DMS 273 treated with DMSO at 0.1 percent for 48 hours (cell line): ENCODE measurements around the gene MEIOSIN.
A peak's percentile ranks its signal among the peaks of the same experiment; 100 is the strongest.
"Not testable (repeated sequence)": the region's sequence is repeated elsewhere in the genome, so short reads cannot be mapped to it uniquely, and the experiment has no call there.

Source experiments
- DNase-seq: peaks from one replicate; lab custom pipeline; 2025; lab: John Stamatoyannopoulos, UW

Gene MEIOSIN, protein sequence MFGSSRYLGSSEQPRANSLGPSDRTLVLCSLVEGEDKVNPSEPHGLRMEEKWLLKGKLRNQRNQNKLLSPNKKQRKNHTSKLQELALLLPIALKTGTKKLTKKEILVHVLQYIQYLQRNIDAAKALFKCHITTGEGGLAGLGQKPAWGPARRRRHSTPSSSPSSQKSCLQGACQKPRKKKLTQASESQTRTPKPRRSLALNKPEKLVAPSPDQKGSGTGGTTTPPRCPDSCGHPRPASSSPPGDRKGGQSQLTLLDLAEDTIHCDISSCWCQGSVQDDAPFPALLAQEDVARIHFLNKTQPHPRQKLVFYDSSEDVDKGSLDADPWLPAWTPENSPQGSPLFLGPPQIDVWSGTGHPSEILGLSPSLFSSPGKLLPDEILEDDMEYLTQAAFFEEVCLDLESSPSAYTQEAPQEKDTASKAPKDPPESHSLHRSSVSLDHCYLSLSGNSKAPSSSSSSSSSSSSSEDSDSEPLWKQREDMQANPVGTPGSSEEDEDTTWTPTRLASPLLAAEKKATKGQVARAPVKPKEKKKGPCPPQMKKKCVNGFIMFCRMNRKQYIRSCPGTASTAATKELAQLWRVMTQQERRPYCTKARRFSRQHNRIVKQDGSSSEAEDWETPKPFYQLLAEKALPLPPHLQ

DNA sequence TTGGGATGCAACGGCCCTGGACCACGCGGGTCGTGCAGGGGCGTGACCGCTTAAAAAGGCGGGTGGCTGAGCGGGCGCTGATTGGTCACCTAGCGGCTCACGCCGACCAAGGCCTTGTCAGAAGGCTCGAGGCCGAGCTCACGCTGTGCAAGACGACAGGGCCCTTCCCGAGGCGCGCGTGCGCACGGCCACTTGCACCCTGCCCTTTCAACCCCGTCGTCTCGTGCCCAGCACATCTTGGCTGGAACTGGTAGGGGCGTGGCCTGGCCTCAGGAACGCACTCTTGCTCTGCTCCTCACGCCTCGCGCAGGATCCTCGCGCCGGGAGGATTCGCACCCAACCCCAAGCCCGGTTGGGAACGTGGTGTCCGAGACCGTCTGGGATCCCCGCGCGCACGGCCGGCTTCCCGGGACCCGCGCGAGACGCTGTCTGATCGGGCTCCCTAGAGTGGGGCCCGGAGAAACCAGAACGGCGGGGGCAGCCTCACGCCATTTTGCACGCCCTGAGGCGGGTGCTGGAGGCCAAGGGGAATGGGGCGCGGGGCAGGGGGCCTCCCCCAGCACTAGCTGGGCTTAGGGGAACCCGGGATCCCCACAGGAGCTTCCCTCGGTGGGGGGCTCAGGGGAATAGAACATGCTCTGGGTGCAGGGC is at the start of gene MEIOSIN:
Gene MEIOSIN, plus strand, starts transcription at position 280 of the 651 bp plus-strand sequence. CDS start 1,938 bp downstream, outside the sequence.
- DNase-seq: no peak

DNA sequence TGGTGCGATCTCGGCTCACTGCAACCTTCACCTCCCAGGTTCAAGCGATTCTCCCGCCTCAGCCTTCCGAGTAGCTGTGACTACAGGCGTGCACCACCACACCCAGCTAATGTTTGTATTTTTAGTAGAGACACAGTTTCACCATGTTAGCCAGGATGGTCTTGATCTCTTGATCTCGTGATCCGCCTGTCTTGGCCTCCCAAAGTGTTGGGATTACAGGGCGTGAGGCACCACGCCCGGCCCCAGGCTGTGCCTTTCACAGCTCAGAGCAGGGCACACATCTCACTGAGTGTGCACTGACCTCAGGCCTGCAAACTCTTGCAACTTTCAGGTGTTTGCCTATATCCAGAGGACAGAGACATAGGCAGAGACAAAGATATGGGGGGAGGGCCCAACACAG is 48.2 kb upstream of the MEIOSIN start:
- not testable (repeated sequence) for DNase-seq

DNA sequence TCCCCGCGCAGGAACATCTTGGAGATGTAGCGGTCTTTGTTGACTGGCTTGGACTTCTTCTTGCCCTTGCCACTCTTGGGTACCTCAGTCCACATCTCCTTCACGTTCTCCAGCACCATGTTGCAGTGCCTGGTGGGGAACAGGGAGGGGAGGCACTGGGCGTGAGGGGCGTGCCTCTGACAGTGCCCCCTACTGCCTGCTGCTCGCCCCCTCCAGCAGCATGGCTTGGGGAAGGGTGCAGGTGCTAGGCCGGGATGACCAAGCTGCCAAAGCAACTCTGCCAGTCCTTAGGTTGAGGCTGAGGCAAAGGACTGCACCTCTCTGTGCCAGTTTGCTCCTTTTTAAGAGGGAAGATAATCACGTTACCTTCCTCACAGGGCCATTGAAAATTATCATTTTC is 45.6 kb upstream of the MEIOSIN start:
- no peak for DNase-seq

DNA sequence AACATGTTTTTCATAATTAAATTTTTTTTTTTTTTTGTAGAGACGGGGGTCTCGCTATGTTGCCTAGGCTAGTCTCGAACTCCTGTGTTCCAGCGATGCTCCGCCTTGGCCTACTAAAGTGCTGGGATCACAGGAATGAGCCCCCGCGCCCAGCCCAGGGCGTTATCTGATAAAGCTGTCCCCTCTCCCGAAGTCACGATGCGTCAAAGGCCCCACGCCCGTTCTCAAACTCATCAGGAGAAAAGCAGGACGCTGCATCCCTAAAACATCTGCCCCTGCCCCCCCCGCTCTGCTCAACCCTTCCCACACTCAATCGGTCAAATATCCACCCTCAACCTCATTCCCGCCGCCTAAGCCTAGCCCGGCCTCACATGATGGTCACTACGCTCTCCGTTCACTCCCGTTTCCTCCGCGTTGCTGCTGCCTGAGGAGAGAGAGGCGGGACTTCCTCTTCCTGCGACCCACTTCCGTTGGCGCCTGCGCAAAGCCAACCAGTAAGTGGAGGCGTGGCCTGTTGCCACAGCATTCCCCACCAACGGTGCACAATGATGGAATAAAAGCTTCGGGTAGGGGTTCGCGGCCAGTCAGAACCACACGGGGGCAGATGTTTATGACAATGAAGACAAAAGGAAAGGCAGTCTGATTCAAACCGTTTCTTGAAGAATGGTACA is 41.6 kb upstream of the MEIOSIN start, which contains the start of gene SNRPD2:
Gene SNRPD2, minus strand, starts transcription at position 438 of the 671 bp plus-strand sequence. Its CDS starts 65 bp downstream, at position 373.
- peak; percentile 90 for DNase-seq

DNA sequence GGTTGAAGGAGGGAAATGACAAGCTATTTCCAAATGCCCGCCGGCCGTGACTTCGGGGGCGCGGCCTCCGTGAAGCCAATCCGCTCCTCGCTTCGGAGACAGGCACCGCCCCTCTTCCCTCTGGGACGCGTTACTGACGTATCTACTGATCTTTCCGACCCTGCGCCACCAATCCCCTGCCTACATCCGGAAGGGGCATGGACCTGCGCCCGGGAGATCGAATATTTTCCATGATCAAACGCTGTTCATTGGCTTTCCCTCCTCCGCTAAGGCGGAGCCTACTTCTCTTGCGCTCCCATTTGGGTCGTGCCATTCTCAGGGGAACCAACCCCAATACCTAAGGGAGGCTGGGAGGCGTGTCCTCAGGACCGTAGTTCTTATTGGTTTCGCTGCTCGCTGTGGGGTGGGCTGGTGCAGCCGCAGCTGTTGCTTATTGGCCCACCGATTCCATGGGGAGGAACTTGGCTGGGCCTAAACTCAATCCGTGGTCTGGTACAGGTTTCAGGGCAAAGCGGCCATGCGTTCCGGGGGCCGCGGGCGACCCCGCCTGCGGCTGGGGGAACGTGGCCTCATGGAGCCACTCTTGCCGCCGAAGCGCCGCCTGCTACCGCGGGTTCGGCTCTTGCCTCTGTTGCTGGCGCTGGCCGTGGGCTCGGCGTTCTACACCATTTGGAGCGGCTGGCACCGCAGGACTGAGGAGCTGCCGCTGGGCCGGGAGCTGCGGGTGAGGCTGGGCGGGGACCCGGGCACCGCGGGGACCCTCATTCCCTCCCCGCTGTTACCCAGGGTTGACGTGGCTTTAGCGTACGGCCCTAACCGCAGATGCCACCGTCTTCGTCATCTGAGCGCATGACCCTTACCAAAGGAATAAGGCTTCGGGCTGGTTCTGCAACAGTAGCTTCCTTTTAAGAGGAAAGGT is 40.8 kb upstream of the MEIOSIN start, which contains the start of gene QPCTL:
Gene QPCTL, plus strand, starts transcription at position 480 of the 919 bp plus-strand sequence. Its CDS starts 38 bp downstream, at position 518.
- DNase-seq: peak; percentile 99

DNA sequence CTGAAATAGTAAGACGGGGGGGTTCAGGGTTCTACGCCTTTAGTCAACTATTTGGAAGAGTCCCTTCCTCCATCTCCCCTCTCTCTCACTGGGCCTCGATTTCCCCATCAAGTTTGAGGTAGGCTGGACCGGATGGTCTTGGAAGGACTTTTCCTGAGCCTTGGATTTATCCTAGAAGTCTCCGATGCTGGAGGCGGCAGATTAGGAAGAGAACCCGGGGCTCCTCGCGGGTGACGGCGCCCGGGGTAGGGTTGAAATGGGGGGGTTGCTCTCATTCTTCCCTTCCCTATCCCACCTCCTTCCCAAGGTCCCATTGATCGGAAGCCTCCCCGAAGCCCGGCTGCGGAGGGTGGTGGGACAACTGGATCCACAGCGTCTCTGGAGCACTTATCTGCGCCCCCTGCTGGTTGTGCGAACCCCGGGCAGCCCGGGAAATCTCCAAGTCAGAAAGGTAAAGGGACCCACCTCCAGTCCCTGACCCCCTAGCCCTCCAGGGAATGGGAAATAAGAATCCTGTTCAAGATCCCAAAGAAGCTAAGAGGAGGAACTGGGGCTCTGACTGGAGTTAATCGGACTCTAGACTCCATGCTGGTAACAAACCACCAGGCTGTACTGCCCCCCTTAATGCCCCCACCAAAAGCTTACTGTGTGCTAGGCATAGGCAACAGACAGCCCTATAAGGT is 40.0 kb upstream of the MEIOSIN start:
- DNase-seq: peak; percentile 19

DNA sequence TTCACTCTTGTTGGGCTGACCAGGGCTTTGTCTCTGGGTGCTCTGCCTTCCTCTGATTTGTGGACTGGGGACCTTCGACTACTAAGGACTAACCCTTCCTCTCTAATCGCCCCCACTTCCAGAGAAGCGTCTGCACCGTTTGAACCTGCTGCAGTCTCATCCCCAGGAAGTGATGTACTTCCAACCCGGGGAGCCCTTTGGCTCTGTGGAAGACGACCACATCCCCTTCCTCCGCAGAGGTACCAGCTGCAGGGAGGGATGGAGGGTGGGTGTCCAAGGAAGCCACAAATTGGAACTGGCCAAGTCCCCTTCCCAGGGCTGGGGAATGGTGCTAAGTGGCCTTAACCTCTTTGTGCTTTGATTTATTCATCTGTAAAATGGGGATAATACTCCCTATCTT is 31.6 kb upstream of the MEIOSIN start:
- no peak for DNase-seq

DNA sequence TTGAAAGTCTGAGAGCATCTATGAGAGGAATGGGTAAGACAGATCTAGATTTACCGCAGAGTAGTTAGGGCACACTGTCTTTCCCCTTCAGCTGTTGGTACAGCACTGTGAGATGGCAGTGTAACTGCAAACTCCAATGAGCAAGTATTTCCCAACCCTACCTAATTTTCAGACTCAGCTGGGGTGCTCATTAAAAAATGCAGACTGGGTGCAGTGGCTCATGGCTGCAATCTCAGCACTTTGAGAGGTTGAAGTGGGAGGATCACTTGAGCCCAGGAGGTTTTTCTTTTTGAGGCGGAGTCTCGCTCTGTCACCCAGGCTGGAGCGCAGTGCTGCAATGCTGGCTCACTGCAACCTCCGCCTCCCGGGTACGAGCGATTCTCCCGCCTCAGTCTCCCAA is 28.1 kb upstream of the MEIOSIN start:
- no peak for DNase-seq

DNA sequence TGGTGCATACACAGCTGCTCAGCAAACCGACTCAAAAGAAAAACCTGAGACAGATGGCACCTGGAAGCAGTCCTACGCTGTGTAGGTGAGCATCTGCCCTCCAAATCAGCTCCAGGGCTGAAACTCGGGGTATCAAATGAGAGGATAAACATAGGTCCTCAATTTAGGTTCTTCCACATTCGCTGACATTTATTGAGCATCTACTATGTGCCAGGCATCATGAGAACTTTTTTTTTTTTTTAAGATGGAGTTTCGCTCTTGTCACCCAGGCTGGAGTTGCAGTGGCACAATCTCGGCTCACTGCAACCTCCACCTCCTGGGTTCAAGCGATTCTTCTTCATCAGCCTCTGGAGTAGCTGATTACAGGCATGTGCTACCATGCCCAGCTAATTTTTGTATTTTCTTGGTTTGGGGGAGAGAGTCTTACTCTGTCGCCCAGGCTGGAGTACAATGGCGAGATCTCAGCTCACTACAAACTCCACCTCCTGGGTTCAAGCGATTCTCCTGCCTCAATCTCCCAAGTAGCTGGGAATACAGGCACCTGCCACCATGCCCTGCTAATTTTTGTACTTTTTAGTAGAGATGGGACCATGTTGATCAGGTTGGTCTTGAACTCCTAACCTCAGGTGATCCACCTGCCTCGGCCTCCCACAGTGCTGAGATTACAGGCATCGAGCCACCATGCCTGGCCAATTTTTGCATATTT is 27.4 kb upstream of the MEIOSIN start:
- no peak for DNase-seq

DNA sequence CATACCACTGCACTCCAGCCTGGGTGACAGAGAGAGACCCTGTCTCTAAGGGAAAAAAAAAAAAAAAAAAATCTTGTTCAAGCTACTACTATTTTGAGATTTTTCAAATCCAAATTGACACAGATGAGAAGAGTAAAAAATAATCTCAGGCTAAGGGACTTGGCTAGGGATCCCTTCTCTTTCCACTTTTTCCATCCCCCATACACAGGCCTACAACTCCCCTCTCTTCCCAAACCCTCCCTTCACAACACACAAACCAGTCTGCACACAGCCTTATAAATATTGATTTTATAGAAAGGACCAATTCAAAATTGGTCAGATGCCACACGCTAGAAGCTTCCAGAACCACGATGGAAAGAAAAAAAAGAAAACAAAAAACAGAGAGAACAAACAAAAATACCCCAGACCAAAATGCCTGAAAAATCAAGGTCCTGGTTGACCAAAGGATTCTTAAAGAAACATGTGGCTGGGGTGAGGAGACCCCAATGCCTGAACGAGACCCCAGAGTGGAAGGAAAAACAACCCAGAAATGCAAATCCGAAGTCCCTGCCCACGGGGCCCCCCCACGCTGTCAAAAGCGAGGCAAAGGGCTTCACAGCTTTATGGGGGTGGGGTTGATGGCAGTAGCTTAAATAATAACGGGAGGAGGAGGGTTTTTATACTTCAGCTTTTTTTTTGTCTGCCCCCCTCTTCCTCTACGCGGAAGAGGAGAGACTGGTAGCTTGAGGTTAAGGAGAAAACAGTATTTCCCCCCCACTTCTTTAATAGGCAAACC is 22.7 kb upstream of the MEIOSIN start:
- DNase-seq: no peak

DNA sequence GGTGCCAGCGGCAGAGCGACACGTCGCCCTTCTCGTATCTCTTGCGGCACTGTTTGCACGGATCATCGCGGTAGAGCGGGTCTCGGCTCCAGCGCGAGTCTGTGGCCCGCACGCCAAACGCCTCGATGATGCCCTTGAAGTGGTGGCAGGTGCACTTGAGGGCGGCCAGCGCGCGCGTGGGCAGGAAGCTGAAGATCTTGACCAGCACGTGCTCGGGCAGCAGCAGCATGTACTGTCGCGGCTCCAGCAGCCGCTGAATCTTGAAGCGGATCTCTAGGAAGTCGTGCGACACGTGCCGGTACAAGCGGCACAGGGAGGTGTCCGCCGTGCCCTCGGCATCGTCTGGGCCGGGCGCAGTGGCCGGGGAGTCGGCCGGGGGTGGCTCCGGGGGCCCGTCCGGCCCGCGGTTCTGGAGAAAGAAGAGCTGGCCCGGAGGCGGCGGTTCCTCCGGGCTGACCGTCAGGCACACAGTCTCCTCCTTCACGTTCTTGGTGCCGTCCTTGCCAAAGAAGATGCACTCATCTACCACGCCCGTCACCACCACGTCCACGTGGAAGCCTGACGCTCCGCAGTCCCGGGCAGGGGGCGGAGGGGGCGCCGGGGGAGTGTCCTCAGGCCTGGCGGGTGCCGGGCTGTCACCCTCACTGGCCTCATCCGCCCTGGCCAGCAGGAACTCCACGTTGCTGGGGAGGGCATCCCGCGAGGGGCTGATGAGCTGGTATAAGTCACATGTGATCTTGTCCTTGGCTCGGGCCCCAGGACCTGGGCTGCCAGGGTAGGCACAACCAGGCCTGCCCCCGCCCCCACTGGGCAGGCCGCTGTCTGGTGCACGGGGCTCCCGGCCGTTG is 21.2 kb upstream of the MEIOSIN start:
- no peak for DNase-seq

DNA sequence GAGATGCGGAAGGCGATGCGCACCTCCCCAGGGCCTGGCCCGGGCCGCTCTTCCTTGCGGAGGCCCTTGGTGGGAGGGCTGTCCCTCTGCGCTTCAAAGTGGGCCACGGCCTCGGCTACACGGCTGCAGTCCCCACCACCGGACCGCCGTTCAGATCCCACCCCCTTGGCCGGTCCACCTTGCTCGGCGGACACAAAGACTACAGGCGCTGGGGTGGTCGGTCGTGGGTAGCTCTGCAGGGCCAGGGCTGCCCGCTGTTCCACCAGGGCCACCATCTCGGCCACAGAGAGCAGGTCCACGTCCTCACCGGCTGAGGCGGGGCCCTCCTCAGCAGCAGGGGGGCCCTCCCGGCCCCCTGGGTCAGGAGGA is 20.6 kb upstream of the MEIOSIN start:
- no peak for DNase-seq

DNA sequence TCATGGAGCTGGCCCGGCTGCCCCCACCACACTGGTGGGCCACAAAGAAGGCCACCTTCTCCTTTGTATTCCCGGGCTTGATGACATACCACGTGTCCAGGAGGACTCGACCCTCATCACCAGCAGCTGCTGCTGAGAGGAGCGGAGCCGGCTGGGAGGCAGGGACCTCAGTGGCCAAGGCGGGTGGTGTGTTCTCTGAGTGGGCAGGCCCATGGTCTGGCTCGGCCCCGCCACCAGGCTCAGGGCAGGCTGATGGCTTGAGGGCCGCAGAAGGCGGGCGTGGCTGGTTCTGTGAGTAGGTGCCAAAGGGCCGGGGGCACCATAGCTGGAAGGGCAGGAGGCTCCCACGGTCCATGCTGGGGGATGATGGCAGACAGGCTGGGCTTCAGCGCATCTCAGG is 20.1 kb upstream of the MEIOSIN start:
- no peak for DNase-seq

DNA sequence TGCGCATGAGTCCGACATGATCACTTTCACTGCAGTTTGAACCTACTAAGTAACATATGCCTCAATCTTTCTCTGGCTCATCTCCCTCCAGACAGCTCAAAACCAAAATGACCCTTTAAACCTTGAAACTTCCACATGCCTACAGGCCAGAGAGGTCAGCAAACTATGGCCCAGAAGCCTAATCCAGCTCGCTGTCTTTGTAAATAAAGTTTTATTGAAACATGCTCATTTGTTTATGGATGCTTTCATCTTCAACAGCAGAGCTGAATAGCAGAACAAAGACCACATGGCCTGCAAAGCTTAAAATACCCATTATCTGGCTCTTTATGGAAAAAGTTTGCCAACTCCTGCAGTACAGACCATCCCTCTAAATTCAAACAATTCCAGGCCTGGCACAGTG is 18.1 kb upstream of the MEIOSIN start:
- no peak for DNase-seq

DNA sequence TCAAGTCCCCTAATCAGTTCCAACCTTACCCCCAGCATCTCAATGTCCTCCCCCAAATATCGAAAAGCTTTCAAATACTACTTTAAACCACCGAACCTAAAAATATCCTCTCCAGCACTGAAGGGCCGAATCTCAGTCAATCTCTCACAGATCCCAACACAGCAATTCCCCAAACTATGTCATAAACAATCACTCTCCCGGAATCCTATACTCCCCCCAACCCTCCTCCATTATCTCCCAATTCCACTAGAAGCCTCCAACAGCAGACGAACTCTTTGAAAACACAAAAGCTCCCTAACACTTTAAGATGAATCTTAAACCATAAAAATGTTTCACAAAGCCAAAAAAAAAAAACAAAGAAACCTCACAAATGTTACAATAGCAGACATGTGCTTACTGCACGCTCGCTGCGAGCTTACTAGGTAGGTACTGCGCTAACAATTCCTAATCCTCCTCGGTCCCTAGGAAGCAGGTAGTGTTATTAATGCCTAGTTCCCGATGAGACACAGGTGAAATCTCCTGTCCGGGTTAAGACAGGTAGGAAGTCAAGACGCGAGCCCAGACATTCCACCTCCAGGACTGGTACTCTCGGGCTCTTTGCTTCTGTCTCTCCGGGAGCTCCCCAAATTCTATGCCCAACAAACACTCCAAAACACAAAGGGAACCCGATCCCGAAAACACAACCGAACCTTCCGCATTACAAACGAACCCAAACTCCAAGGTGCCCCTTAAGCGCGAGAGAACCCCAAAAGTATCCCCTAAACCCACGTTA is 16.7 kb upstream of the MEIOSIN start:
- no peak for DNase-seq

DNA sequence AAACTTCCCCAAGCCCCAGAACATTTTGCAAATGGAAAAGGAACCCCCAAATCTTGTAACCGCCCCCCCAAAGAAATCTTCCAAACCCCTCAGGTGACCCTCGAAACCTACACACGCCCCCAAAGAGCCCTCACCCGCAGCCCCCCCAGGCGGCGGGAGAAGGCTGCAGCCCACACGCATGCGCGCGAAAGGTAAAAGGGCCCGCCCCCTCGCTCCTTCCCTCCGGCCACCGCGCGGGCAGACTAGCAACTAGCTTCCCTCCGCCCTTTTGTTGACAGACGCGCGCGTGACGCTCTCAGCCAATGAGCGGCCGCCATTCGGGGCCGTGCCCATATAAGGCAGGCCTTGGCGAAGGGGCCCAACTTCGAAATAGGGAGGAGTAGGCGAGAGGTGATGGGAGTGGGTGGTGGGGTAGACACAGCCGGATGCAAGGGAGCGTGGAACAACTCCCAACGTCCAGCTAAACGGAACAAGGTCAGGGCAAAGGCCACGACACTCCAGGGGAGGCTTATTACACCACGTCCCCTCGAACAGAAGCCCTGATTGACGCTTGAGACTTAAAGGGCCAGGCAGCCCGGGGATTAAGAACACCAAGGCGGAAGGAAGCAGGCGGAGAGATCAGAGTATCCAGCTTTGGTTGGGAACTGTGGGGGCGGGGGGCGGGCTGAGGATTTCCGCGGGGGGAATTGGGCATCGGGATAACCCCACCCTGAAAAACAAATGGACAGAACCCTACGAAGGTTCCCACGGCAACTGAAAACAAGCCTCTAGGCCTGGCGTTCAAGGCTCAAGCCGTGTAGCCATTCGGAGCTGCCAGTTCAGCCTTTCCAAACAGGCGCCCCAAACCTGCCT is 15.9 kb upstream of the MEIOSIN start:
- peak; percentile 98 for DNase-seq
